Neuron (in vitro differentiated cells): ENCODE data around the gene FRMPD1.

Source experiments
- H2AFZ ChIP-seq: one replicate; pipeline ENCODE4 v1.6.1; 2013; ENCODE audit warnings: low read depth, mild to moderate bottlenecking, inconsistent platforms, low read length, moderate library complexity
- H3K27me3 ChIP-seq: one replicate; pipeline ENCODE4 v1.6.1; 2013; ENCODE audit warnings: low read length; ENCODE audit not compliant: insufficient read depth
- H3K36me3 ChIP-seq: one replicate; pipeline ENCODE4 v1.6.1; 2013; ENCODE audit warnings: low read length; ENCODE audit not compliant: insufficient read depth
- H3K4me1 ChIP-seq: one replicate; pipeline ENCODE4 v1.6.1; 2013; ENCODE audit warnings: low read length; ENCODE audit not compliant: insufficient read depth
- H3K4me3 ChIP-seq: 2 replicates; pipeline ENCODE4 v1.5.1; 2013; ENCODE audit warnings: mild to moderate bottlenecking, low read length, moderate library complexity
- H3K9me3 ChIP-seq: one replicate; pipeline ENCODE4 v1.6.1; 2013; ENCODE audit warnings: low read length

FRMPD1 gene

DNA sequence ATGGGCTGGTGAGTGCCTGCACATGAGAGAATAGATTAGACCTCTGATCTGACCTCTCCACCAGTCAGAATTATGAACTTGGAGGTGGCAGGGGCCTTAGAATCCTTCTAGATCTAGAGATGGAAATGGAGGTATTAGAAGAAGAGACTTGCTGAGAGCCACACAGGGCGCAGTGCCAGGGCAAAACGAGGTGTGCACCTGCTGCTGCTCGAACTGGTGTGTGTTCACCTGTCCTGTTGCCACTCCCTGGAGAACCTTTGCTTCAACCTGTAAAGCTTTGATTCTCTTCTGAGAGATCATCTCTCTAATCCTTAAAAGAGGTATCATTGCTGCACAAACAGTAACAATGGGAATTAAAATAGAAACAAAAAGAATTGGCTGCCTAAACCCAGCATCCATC is 24.9 kb downstream of the FRMPD1 start:
- Histone ChIP-seq H3K4me1 (no peaks in the 10 kb centered on the region), H3K4me3 (no peak overlapping the region), H2AFZ (no peak overlapping the region), H3K36me3 (no peaks in the 10 kb centered on the region), H3K9me3 (no peaks in the 10 kb centered on the region), H3K27me3 (peaks cover 38% of the 10 kb centered on the region)

DNA sequence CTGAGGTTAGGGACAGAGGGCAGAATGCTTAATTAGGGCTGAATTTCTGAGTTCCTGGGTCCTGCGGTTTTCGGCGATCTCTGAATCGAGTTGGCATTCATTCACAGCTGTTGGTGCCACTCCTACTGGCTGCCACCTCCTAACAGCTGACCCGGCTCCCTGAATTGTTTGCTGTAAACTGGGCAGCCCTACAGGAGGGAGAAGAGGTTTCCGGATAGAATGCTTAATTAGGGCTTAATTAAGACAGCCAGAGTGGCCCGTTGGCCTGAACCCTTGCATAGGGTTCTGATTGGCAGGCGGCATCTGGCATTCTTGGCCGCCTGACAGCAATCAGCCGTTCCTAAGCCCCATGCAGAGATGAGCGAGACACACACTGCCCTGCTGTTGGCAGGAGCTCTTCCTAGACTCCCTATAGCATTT is 25.7 kb downstream of the FRMPD1 start:
- Histone ChIP-seq H2AFZ (no peak overlapping the region), H3K27me3 (peaks cover 31% of the 10 kb centered on the region), H3K4me3 (no peak overlapping the region), H3K36me3 (no peaks in the 10 kb centered on the region), H3K9me3 (no peaks in the 10 kb centered on the region), H3K4me1 (no peaks in the 10 kb centered on the region)

DNA sequence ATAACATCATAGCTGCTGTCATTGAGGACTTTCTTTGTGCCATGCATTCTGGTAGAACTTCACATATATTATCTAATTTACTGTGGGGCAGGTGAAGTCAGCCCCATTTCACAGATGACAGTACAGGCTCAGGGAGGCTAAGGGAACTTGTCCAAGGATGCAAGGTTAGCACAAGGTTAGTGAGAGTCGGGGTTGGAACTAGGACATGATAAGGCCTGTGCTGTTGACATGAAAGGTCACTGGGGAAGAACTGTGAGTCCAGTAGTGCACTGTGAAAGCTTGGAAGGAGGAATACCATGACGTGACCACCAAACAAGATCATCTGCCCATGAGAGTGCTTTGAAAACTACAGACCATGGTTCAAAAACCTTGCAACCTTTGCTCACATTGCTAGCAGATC is 26.7 kb downstream of the FRMPD1 start:
- Histone ChIP-seq H3K4me3 (no peak overlapping the region), H3K36me3 (no peaks in the 10 kb centered on the region), H2AFZ (no peak overlapping the region), H3K4me1 (no peaks in the 10 kb centered on the region), H3K9me3 (no peaks in the 10 kb centered on the region), H3K27me3 (peaks cover 30% of the 10 kb centered on the region)

DNA sequence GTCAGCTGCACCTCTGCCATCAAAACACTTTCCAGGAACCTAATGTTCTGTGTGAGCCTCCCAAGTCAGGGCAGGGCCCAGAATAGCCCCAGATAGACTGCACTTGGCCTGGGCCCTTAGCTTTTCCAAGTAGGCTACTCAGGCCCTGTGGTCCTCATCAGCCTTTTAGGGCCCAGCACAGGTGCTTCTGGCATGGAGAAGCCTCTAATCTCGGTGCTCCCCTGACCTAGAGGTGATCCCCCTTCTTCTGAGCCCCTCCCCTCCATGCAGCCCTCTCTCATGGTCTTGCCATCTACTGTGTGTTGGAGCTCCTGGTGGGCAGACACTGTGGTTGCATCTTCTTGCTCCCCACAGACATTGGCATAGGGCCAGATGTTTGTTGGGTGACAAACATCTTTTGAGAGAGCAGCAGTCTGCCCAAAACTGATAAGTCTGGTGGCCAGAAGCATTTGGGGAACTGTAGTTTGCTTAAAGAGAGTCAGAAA is 28.1 kb downstream of the FRMPD1 start:
- Histone ChIP-seq H3K36me3 (no peaks in the 10 kb centered on the region), H2AFZ (no peak overlapping the region), H3K4me1 (no peaks in the 10 kb centered on the region), H3K9me3 (no peaks in the 10 kb centered on the region), H3K4me3 (no peak overlapping the region), H3K27me3 (peaks cover 30% of the 10 kb centered on the region)

DNA sequence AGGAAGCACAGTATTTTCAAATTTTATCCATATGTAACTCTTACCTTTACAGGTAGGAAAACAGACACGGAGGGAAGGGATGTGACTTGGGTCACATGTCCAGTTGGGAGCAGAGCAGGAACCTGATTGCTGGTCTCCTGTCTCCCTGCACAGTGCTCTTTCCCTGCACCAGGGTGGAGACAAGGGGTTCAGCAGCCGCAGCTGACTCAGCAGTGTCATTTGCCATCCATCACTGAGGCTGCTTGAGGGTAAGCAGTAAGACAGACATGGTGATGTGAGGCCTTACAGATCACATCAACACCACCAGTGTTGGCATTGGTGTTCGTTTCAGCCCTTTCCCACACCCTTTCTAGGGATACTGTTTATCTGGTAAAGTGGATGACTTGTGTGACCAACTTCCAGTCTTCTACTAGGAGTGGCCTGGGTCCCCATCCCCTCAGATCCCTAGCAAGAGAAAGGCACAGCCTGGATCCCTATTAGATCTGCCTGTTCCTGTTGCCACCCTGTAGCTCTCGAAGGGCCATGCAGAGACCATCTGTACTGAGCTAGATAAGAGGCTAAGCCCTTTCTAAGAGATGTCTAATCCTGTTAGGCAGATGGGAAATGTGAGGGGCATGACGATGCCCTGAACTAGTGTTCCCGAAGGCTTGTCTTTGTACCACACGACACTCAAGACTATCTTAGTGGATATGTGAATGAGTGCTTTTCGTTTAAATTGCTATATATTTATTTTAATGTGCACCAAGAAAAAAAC is 29.1 kb downstream of the FRMPD1 start:
- Histone ChIP-seq H3K27me3 (peaks cover 30% of the 10 kb centered on the region), H3K9me3 (no peaks in the 10 kb centered on the region), H3K4me1 (no peaks in the 10 kb centered on the region), H3K4me3 (no peak overlapping the region), H2AFZ (no peak overlapping the region), H3K36me3 (no peaks in the 10 kb centered on the region)

DNA sequence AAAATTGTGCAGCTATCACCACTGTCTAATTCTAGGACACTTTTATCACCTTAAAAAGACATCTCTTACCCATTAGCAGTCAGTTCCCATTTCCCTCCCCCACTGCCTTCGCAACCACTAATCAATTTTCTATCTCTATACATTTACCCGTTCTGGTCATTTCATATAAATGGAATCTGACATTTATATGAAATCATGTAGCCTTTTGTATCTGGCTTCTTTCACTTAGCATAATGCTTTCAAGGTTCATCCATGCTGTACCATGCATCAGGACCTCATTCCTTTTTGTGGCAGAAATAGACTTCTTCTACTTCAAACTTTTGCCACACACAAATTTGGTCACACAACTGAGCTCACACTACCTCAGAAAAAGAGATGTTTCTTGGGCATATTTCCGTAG is 32.2 kb downstream of the FRMPD1 start:
- H3K36me3 ChIP-seq, result no peaks in the 10 kb centered on the region
- no peak overlapping the region for H2AFZ ChIP-seq
- H3K27me3 ChIP-seq, result peaks cover 15% of the 10 kb centered on the region
- no peak overlapping the region for H3K4me3 ChIP-seq
- no peaks in the 10 kb centered on the region for H3K9me3 ChIP-seq
- H3K4me1 ChIP-seq, result no peaks in the 10 kb centered on the region

DNA sequence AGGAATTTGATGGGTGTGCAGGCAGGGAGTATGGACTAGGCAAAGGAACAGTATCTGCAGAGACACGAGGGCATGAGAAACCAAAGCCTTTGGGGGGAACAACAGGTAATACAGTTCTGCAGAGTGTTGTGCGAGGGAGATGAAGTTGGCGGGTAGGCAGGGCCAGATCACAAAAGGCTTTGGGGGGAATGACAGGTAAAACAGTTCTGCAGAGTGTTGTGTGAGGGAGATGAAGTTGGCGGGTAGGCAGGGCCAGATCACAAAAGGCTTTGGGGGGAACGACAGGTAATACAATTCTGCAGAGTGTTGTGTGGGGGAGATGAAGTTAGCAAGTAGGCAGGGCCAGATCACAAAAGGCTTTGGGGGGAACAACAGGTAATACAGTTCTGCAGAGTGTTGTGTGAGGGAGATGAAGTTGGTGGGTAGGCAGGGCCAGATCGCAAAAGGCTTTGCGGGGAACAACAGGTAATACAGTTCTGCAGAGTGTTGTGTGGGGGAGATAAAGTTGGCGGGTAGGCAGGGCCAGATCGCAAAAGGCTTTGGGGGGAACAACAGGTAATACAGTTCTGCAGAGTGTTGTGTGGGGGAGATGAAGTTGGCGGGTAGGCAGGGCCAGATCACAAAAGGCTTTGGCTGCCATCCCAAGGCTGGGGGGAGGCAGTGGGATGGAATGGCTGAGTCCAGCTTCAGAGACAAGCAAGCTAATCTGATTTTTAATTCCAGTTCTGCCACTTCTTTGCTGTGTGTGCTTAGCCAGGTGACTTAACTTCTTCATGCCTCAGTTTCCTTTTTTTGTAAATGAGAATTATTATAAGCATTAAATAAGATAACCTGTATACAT is 33.0 kb downstream of the FRMPD1 start:
- Histone ChIP-seq H3K27me3 (peaks cover 15% of the 10 kb centered on the region), H2AFZ (no peak overlapping the region), H3K36me3 (no peaks in the 10 kb centered on the region), H3K4me3 (no peak overlapping the region), H3K4me1 (no peaks in the 10 kb centered on the region), H3K9me3 (no peaks in the 10 kb centered on the region)

DNA sequence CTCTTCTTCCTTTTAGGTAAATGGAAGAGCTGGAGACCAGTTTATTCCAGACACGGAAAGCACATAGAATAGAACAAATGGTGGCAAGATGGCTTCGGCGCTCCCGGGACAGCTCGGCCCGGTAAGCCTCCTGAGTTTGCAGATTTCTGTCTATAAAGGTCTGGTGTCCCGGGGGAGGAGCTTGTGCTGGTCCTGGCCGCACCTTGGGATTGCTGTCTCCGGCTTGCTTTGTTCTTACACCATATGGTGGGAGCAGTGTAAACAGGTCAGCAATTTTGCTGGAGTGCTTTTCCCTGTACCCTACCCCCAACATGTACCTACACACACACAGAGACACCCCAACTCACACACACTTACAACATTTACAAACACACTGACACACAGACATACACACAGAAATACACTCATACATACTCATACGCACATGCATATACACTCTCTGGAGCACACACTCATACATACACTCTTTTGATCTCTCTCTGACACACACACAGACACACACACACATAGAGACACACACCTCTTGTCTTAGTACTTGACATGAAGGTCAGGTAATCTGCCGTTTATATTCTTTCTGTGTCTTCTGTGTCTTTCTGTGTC is 42.0 kb downstream of the FRMPD1 start:
- Histone ChIP-seq H3K27me3 (peaks cover 8% of the 10 kb centered on the region), H3K4me3 (no peak overlapping the region), H3K4me1 (no peaks in the 10 kb centered on the region), H3K36me3 (no peaks in the 10 kb centered on the region), H3K9me3 (no peaks in the 10 kb centered on the region), H2AFZ (no peak overlapping the region)

DNA sequence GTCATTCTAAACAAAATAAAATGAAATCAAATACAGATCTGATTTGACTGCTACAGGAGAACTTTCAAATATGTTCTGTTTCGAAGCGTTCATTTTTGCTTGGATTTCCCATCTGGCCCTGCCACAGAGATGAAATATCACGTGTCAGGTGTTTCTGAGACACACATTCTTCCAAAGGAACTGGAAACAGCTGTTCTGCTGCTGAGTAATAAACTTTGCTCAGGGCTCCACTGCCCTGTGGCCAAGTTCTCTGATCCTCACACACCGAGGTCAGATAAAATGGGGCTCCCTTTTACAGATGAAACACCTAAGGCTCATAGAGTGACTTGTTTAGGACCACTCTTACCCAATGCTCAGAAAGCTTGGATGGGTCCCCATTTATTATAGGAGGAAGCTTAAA is 42.5 kb downstream of the FRMPD1 start:
- Histone ChIP-seq H2AFZ (no peak overlapping the region), H3K9me3 (no peaks in the 10 kb centered on the region), H3K36me3 (no peaks in the 10 kb centered on the region), H3K27me3 (peaks cover 8% of the 10 kb centered on the region), H3K4me3 (no peak overlapping the region), H3K4me1 (no peaks in the 10 kb centered on the region)

DNA sequence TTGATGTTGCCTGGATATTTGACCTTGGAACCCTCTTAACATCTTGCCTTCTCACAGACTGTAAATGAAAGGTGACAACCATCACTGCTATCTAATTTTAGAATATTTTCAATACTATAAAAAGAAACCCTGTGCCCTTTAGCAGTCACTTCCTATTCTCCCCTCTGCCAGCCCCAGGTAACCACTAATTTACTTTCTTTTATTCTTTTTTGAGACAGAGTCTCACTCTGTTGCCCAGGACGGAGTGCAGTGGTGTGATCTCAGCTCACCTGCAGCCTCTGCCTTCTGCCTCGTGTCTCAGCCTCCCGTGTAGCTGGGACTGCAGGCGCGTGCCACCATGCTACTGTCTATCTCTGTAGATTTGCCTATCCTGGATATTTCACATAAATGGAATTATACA is 43.6 kb downstream of the FRMPD1 start:
- Histone ChIP-seq H3K27me3 (peaks cover 8% of the 10 kb centered on the region), H3K4me1 (no peaks in the 10 kb centered on the region)

DNA sequence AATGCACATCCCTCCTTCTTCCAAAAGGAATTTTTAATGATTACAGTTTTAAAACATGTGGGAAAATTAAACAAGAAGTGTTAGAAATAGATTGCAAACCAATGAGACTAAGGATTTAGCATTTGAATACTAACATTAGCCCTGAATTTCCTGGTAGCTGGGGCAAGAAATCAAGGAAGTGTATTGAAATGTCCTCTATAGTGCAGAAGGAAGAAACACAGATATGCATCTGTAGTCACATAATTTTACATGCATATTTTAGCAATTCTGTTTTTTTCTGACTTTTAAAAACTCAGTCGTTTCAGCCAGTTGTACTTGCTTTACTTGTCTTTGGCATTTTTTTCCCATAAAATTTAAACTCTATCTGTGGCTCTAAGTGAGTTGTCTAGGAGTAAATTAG is 45.8 kb downstream of the FRMPD1 start:
- Histone ChIP-seq H2AFZ (no peak overlapping the region), H3K36me3 (no peaks in the 10 kb centered on the region), H3K9me3 (no peaks in the 10 kb centered on the region), H3K4me3 (no peak overlapping the region), H3K4me1 (no peaks in the 10 kb centered on the region), H3K27me3 (peaks cover 8% of the 10 kb centered on the region)

More for the DNA sequence above, 43.6 kb downstream of the FRMPD1 start:
- Histone ChIP-seq H2AFZ (no peak overlapping the region), H3K4me3 (no peak overlapping the region), H3K36me3 (no peaks in the 10 kb centered on the region), H3K9me3 (no peaks in the 10 kb centered on the region)

DNA sequence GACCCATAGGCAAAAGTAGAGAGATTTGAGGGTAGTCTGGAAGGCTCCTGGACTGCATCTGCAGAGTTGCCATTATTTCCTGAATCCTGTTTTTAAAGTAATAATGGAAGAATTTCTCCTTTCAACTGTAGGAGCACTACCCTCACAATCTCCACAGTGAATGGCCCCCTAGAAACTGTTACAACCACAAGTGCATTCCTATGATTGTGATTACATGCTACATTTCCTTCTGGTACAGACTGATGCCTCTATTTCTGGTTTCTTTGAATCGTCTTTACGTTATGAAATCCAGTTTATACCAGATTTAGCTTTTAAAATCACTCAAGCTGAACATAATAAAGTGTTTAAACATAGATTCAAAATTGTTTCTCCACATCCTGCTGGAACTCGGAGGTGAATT is 49.4 kb downstream of the FRMPD1 start:
- Histone ChIP-seq H3K4me3 (no peak overlapping the region), H2AFZ (no peak overlapping the region), H3K36me3 (no peaks in the 10 kb centered on the region), H3K27me3 (no peaks in the 10 kb centered on the region), H3K9me3 (no peaks in the 10 kb centered on the region), H3K4me1 (no peaks in the 10 kb centered on the region)

DNA sequence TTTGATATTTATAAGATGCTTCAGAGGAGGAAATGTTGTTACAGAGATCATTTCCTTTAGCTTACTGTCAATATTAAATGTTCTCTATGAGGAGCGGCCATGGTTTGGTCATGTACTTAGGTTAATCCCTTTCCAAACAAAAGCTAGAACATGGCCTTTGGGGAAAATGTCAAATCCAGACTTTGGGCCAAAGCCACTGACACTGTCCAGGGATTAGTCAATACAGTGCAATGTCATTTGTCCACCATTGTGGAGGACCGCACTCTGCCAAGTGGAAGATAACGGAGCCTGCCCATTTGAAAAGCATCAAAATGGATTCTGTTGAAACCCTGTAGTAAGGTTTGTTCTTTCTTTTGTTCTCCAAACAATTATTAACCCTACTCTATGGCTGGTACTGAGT is 50.1 kb downstream of the FRMPD1 start:
- no peaks in the 10 kb centered on the region for H3K4me1 ChIP-seq
- H3K36me3 ChIP-seq, result no peaks in the 10 kb centered on the region
- no peaks in the 10 kb centered on the region for H3K9me3 ChIP-seq
- no peak overlapping the region for H2AFZ ChIP-seq
- no peaks in the 10 kb centered on the region for H3K27me3 ChIP-seq
- no peak overlapping the region for H3K4me3 ChIP-seq
